Astrocyte (in vitro differentiated cells and primary cell): Measurements from ENCODE around the gene CFAP97D2.

Experiments used
- EZH2 ChIP-seq: IDR thresholded peaks from 2 replicates; pipeline ENCODE4 v1.6.1; 2012; ENCODE audit warnings: mild to moderate bottlenecking, low read length, inconsistent platforms; ENCODE audit not compliant: insufficient read depth
- TF ChIP-seq, protein P1 (sequence below): IDR thresholded peaks from 2 replicates; pipeline ENCODE4 v1.5.1; 2011; ENCODE audit warnings: low read depth, mild to moderate bottlenecking, inconsistent platforms, low read length, moderate library complexity; ENCODE audit not compliant: insufficient read depth

GRCh38 chr13:114212158-114212495 lies 33.1 kb downstream of the CFAP97D2 start:
- TF ChIP-seq, protein P1, sequence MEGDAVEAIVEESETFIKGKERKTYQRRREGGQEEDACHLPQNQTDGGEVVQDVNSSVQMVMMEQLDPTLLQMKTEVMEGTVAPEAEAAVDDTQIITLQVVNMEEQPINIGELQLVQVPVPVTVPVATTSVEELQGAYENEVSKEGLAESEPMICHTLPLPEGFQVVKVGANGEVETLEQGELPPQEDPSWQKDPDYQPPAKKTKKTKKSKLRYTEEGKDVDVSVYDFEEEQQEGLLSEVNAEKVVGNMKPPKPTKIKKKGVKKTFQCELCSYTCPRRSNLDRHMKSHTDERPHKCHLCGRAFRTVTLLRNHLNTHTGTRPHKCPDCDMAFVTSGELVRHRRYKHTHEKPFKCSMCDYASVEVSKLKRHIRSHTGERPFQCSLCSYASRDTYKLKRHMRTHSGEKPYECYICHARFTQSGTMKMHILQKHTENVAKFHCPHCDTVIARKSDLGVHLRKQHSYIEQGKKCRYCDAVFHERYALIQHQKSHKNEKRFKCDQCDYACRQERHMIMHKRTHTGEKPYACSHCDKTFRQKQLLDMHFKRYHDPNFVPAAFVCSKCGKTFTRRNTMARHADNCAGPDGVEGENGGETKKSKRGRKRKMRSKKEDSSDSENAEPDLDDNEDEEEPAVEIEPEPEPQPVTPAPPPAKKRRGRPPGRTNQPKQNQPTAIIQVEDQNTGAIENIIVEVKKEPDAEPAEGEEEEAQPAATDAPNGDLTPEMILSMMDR = no peak
- no peak for TF ChIP-seq EZH2
